ENCODE results near the gene APOF.

DNA sequence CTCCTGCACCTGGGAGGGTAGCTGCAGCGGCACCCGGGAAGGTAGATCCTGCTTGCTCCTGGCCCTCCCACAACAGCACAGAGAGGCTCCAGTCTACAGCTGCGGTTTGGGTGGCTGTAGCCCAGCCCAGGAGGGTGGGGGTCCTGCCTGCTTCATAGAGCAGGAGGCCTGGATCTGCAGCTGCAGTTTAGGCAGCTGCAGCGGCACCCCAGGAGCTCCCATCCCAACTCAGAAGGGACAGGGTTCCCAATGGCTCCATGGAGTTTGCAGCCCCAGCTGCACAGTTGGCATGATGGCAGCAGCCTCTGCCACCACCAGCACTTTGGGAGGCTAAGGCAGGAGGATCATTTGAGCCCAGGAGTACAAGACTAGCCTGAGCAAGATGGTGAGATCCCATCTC lies 48.1 kb upstream of the APOF start:
- TF ChIP-seq, protein P1, sequence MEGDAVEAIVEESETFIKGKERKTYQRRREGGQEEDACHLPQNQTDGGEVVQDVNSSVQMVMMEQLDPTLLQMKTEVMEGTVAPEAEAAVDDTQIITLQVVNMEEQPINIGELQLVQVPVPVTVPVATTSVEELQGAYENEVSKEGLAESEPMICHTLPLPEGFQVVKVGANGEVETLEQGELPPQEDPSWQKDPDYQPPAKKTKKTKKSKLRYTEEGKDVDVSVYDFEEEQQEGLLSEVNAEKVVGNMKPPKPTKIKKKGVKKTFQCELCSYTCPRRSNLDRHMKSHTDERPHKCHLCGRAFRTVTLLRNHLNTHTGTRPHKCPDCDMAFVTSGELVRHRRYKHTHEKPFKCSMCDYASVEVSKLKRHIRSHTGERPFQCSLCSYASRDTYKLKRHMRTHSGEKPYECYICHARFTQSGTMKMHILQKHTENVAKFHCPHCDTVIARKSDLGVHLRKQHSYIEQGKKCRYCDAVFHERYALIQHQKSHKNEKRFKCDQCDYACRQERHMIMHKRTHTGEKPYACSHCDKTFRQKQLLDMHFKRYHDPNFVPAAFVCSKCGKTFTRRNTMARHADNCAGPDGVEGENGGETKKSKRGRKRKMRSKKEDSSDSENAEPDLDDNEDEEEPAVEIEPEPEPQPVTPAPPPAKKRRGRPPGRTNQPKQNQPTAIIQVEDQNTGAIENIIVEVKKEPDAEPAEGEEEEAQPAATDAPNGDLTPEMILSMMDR (IDR thresholded peaks at IDR 0.05; ENCODE audit: low read depth, low read length, poor library complexity, severe bottlenecking): no peak
- TF ChIP-seq EZH2phosphoT487 (IDR thresholded peaks at IDR 0.05; ENCODE audit: borderline replicate concordance, low read length): no peak
